ENCODE results near the gene NINJ1. TPM values are rescaled to one million over a fixed set of nuclear protein-coding genes. Genes with fewer than 3 reads are reported as not detected.

The NINJ1 gene
- total and polyA plus RNA-seq, 2 of the 13 experiments (the other 11 are each of a cell fraction or from before 2014, with no cell fraction given) = 81.2 to 92.1 TPM

GRCh38 chr9:93151097-93151784, 17.2 kb upstream of the NINJ1 start:
- no peaks in the 10 kb centered on the region for H3K79me2 ChIP-seq (ENCODE audit: insufficient read depth, low read length)
- no peak overlapping the region for H3K9ac ChIP-seq (ENCODE audit: insufficient read depth, low read depth, low read length)
- ATAC-seq (peak; percentile 77), DNase-seq (ENCODE audit: low spot score) (no peak), FAIRE-seq (no peak)
- CTCF ChIA-PET (ENCODE audit: low intra/inter-chr PET ratio, low total read pairs) = no interaction called here
- peaks cover 28% of the 10 kb centered on the region for H3K4me1 ChIP-seq (ENCODE audit: insufficient read depth, low read length)
- H3K4me2 ChIP-seq (ENCODE audit: low read depth, low read length) = 0 out of 2 replicates have a peak overlapping the region, but pooled peaks have one; percentile 9
- in situ Hi-C loops (cut with HindIII; ENCODE audit: extremely low pct_ligation_motif_present, low pct_unique_long_range_greater_than_20kb) = loop anchor here (25.0 kb wide), 1 partner anchor 286 kb away; no protein-coding TSS in a partner anchor
- H2AFZ ChIP-seq (ENCODE audit: low read length) = no peak overlapping the region
- H3K4me3 ChIP-seq (replicated peaks in 1 of 3; ENCODE audit: insufficient read depth in 1 of 3, low read depth in 2 of 3, low read length in 3 of 3) = no peak overlapping the region
- no peaks in the 10 kb centered on the region for H3K36me3 ChIP-seq (replicated peaks in 1 of 2; ENCODE audit: control insufficient read depth in 1 of 2, insufficient read depth in 2 of 2, low read length in 2 of 2)
- no peak overlapping the region for H3K27ac ChIP-seq (ENCODE audit: extremely low read length, insufficient read depth, low read length)
- intact Hi-C loops (cut with micrococcal nuclease; ENCODE audit: unreplicated experiment) = loop anchor here (10.0 kb wide), 1 partner anchor 274 kb away; no protein-coding TSS in a partner anchor
- H4K20me1 ChIP-seq (ENCODE audit: insufficient read depth, low read length) = no peaks in the 10 kb centered on the region
- H3K27me3 ChIP-seq (ENCODE audit: control insufficient read depth in 1 of 2, insufficient read depth in 2 of 2, low read length in 2 of 2) = peaks cover 0 to 2% of the 10 kb centered on the region in 2 experiments; a peak in 2 of 5 replicates
- no TSS peak for BruUV-seq (replicated peaks)
- POLR2A ChIA-PET = interaction anchor here (3.3 kb wide), 1 partner anchor 17 kb away, joined by 15 read pairs; the partner anchor contains the start of gene NINJ1
- H3K9me3 ChIP-seq (ENCODE audit: low read length) = no peaks in the 10 kb centered on the region
- 20% methylated on average over 5 of the region's 10 CpGs for WGBS (ENCODE audit: low lambda C conversion rate)
- TF ChIP-seq NFE2L1 (CRISPR knock-in tag; IDR thresholded peaks at IDR 0.05; ENCODE audit: borderline replicate concordance) (no peak), NBN (conservative IDR thresholded peaks at IDR 0.05) (no peak), CHD4 (IDR thresholded peaks at IDR 0.05; ENCODE audit: borderline replicate concordance, low read length) (no peak), ZNF407 (CRISPR knock-in tag; IDR thresholded peaks at IDR 0.05; ENCODE audit: not compliant biosample characterization) (no peak), NFIC (IDR thresholded peaks at IDR 0.05; ENCODE audit: low read length) (no peak), THAP8 (CRISPR knock-in tag; IDR thresholded peaks at IDR 0.05; ENCODE audit: borderline replicate concordance) (no peak), ELF3 (CRISPR knock-in tag; IDR thresholded peaks at IDR 0.05) (no peak), FUBP1 (CRISPR knock-in tag; IDR thresholded peaks at IDR 0.05; ENCODE audit: borderline replicate concordance) (no peak), ZNF251 (CRISPR knock-in tag; IDR thresholded peaks at IDR 0.05) (no peak), ELF4 (CRISPR knock-in tag; IDR thresholded peaks at IDR 0.05; ENCODE audit: borderline replicate concordance) (no peak), ZNF34 (CRISPR knock-in tag; IDR thresholded peaks at IDR 0.05; ENCODE audit: borderline replicate concordance) (no peak), ZNF891 (CRISPR knock-in tag; IDR thresholded peaks at IDR 0.05) (no peak)
